OCI-LY1 (cell line): Measurements from ENCODE around the gene NDNF.

Source experiments
- H2AFZ ChIP-seq: fragments of 200-600 bp; sonication (generic), shearing (Covaris generic); 2 replicates; pipeline ENCODE4 v1.6.0; 2014; ENCODE audit warnings: antibody characterized with exemption, mild to moderate bottlenecking, low read length
- H3F3A ChIP-seq: fragments of 200-600 bp; sonication (generic), shearing (Covaris generic); 2 replicates; pipeline ENCODE4 v1.6.0; 2014; ENCODE audit warnings: mild to moderate bottlenecking, antibody characterized with exemption, low read length, moderate library complexity; ENCODE audit not compliant: insufficient read depth
- H3K27ac ChIP-seq: fragments of 200-600 bp; sonication (generic); 2 replicates; pipeline ENCODE4 v1.5.1; 2014; ENCODE audit warnings: low read length, mixed run types, mild to moderate bottlenecking, low read depth; ENCODE audit not compliant: poor library complexity, severe bottlenecking
- H3K27me3 ChIP-seq: fragments of 200-600 bp; sonication (generic); 2 replicates; pipeline ENCODE4 v1.6.0; 2014; ENCODE audit warnings: antibody characterized with exemption, mild to moderate bottlenecking, low read length, moderate library complexity; ENCODE audit not compliant: insufficient read depth
- H3K36me3 ChIP-seq: fragments of 200-600 bp; sonication (generic); 2 replicates; pipeline ENCODE4 v1.6.1; 2014; ENCODE audit warnings: mild to moderate bottlenecking, antibody characterized with exemption, low read length, moderate library complexity, mixed read lengths; ENCODE audit not compliant: insufficient read depth
- H3K4me1 ChIP-seq: fragments of 200-600 bp; sonication (generic); 2 replicates; pipeline ENCODE4 v1.5.1; 2014; ENCODE audit warnings: mild to moderate bottlenecking, low read length, moderate library complexity; ENCODE audit not compliant: insufficient read depth, severe bottlenecking
- H3K4me2 ChIP-seq: fragments of 200-600 bp; sonication (generic), shearing (Covaris generic); 2 replicates; pipeline ENCODE4 v1.6.1; 2014; ENCODE audit warnings: low read length
- H3K4me3 ChIP-seq: fragments of 200-600 bp; sonication (generic); 2 replicates; pipeline ENCODE4 v1.5.1; 2014; ENCODE audit warnings: low read length, low read depth, mild to moderate bottlenecking, mixed read lengths; ENCODE audit not compliant: poor library complexity, severe bottlenecking
- H3K79me2 ChIP-seq: fragments of 200-600 bp; shearing (Covaris generic); 2 replicates; pipeline ENCODE4 v1.6.1; 2016; ENCODE audit warnings: mixed run types, low read length, mixed read lengths; ENCODE audit not compliant: insufficient read depth
- H3K9ac ChIP-seq: fragments of 200-600 bp; sonication (generic), shearing (Covaris generic); 2 replicates; pipeline ENCODE4 v1.6.1; 2014; ENCODE audit warnings: mild to moderate bottlenecking, low read length, mixed read lengths
- H3K9me2 ChIP-seq: fragments of 200-600 bp; sonication (generic), shearing (Covaris generic); 2 replicates; pipeline ENCODE4 v1.6.1; 2014; ENCODE audit warnings: low read depth, mild to moderate bottlenecking, low read length, mixed read lengths
- H3K9me3 ChIP-seq: fragments of 200-600 bp; shearing (Covaris generic); 2 replicates; pipeline ENCODE4 v1.6.1; 2014; ENCODE audit warnings: low read length, mixed read lengths
- H4K20me1 ChIP-seq: fragments of 200-600 bp; sonication (generic), shearing (Covaris generic); 2 replicates; pipeline ENCODE4 v1.6.0; 2016; ENCODE audit warnings: mild to moderate bottlenecking, low read length; ENCODE audit not compliant: insufficient read depth
- CTCF ChIP-seq: fragments of 200-600 bp; sonication (generic), shearing (Covaris generic); IDR thresholded peaks from 2 replicates; pipeline ENCODE4 v1.5.1; 2017; ENCODE audit warnings: mild to moderate bottlenecking, antibody characterized with exemption, low read length, moderate library complexity, mixed read lengths
- EZH2 ChIP-seq: fragments of 200-600 bp; sonication (generic), shearing (Covaris generic); IDR thresholded peaks from 2 replicates; pipeline ENCODE4 v1.8.0; 2017; ENCODE audit warnings: borderline replicate concordance, mixed run types, mild to moderate bottlenecking, antibody characterized with exemption, low read length, moderate library complexity, mixed read lengths

Gene NDNF

DNA sequence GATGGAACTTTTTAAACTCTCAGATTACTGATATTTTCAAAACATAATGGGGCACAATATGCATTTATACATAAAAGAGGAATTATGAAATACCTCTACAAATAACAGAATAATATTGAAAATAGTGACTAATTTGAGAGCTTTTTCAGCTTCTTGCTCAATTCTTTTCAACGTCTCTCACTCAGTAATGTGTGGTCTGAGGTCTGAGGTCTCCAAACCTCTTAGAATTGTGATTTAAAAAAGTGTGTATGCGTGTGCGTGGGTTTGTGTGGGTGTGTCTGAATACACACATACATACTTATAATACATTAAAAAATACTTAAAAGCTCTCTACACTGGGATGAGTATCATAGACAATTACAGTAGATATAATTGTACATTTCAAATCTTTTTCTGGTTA is 7.9 kb downstream of the NDNF start:
- no peaks in the 10 kb centered on the region for H3K9me2 ChIP-seq
- no peaks in the 10 kb centered on the region for H3K79me2 ChIP-seq
- H3K9me3 ChIP-seq: no peaks in the 10 kb centered on the region
- no peaks in the 10 kb centered on the region for H3K27me3 ChIP-seq
- H3K4me2 ChIP-seq: no peak overlapping the region
- H3K4me1 ChIP-seq: no peaks in the 10 kb centered on the region
- H3K4me3 ChIP-seq: no peak overlapping the region
- no peaks in the 10 kb centered on the region for H4K20me1 ChIP-seq
- no peak overlapping the region for H2AFZ ChIP-seq
- H3K36me3 ChIP-seq: no peaks in the 10 kb centered on the region
- no peak overlapping the region for H3K27ac ChIP-seq
- no peak overlapping the region for H3K9ac ChIP-seq
- TF ChIP-seq CTCF (no peak), EZH2 (no peak)
- H3F3A ChIP-seq: no peaks in the 10 kb centered on the region

DNA sequence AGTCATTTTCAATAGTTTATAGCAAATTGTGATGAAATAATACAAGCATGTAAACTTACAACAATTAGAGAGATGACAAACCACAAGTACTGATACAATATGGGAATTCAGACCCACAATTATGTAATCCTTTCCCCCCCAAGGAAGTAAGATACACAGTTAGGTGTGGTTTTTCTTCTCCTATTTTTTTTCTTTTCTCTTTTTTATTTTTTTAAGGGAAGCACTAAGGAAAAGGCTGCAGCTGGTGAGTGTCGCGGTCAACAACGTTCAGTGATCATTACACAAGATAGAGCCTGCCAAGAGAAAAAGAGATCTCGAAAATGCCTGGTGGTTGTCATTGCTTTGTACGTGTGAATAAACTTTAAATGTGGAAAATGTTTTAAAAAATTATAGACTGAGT is 9.8 kb downstream of the NDNF start:
- no peak overlapping the region for H3K4me3 ChIP-seq
- H3K4me2 ChIP-seq: no peak overlapping the region
- H3K27me3 ChIP-seq: no peaks in the 10 kb centered on the region
- H4K20me1 ChIP-seq: no peaks in the 10 kb centered on the region
- H3F3A ChIP-seq: no peaks in the 10 kb centered on the region
- no peaks in the 10 kb centered on the region for H3K9me3 ChIP-seq
- no peaks in the 10 kb centered on the region for H3K9me2 ChIP-seq
- no peak overlapping the region for H2AFZ ChIP-seq
- no peaks in the 10 kb centered on the region for H3K79me2 ChIP-seq
- TF ChIP-seq CTCF: no peak
- TF ChIP-seq EZH2: no peak
- no peaks in the 10 kb centered on the region for H3K4me1 ChIP-seq
- H3K36me3 ChIP-seq: no peaks in the 10 kb centered on the region
- H3K27ac ChIP-seq: no peak overlapping the region
- H3K9ac ChIP-seq: no peak overlapping the region

- Histone ChIP-seq H3F3A (no peaks in the 10 kb centered on the region), H2AFZ (no peak overlapping the region), H3K27me3 (no peaks in the 10 kb centered on the region), H3K27ac (no peak overlapping the region), H4K20me1 (no peaks in the 10 kb centered on the region), H3K4me3 (no peak overlapping the region), H3K9me2 (no peaks in the 10 kb centered on the region), H3K9ac (no peak overlapping the region), H3K9me3 (no peaks in the 10 kb centered on the region), H3K36me3 (no peaks in the 10 kb centered on the region), H3K4me2 (no peak overlapping the region), H3K4me1 (no peaks in the 10 kb centered on the region), H3K79me2 (no peaks in the 10 kb centered on the region)
- TF ChIP-seq EZH2 (no peak), CTCF (no peak)
These were observed 10.5 kb downstream of the NDNF start for GRCh38 chr4:121061861-121062260.
